NCI-H526 treated with DMSO at 0.1 percent for 48 hours (cell line): ENCODE measurements around the gene RFNG.

Experiments used
- DNase-seq: peaks from one replicate; lab custom pipeline; 2025; lab: John Stamatoyannopoulos, UW

RFNG gene

GRCh38 chr17:82051776-82052637, at the start of gene RFNG, which contains the start of gene GPS1:
RFNG (minus strand) TSS chr17:82051811; CDS start chr17:82051766, 45 bp downstream.
GPS1 (plus strand) TSS chr17:82051898; CDS start chr17:82051932, 34 bp downstream.
- peak; percentile 23 for DNase-seq

- DNase-seq: no peak
These were observed 49.7 kb upstream of the RFNG start for GRCh38 chr17:82101301-82101715.

- no peak for DNase-seq
These were observed 49.1 kb upstream of the RFNG start for GRCh38 chr17:82100502-82101298.

GRCh38 chr17:82098939-82099763, 47.5 kb upstream of the RFNG start:
- DNase-seq: peak; percentile 60

- DNase-seq: peak; percentile 82
These were observed 46.7 kb upstream of the RFNG start, which contains the start of gene FASN for GRCh38 chr17:82098169-82098938. FASN (minus strand) TSS chr17:82098236; CDS start chr17:82096445, 1,791 bp downstream.

- DNase-seq: no peak
These were observed 46.2 kb upstream of the RFNG start for GRCh38 chr17:82097919-82098168.

GRCh38 chr17:82097184-82097918, 45.7 kb upstream of the RFNG start:
- no peak for DNase-seq

GRCh38 chr17:82096709-82097183, 45.1 kb upstream of the RFNG start:
- no peak for DNase-seq

GRCh38 chr17:82095777-82096708, 44.4 kb upstream of the RFNG start:
- no peak for DNase-seq

- DNase-seq: no peak
These were observed 43.5 kb upstream of the RFNG start for GRCh38 chr17:82094931-82095776.

GRCh38 chr17:82092995-82093751, 41.6 kb upstream of the RFNG start:
- DNase-seq: no peak

GRCh38 chr17:82092628-82092994, 41.0 kb upstream of the RFNG start:
- DNase-seq: no peak

- DNase-seq: no peak
These were observed 40.5 kb upstream of the RFNG start for GRCh38 chr17:82092094-82092586.

GRCh38 chr17:82091264-82092066, 39.9 kb upstream of the RFNG start:
- DNase-seq: no peak

- DNase-seq: no peak
These were observed 39.1 kb upstream of the RFNG start for GRCh38 chr17:82090549-82091263.
